HG02588 (cell line): ENCODE data around the gene ASAP3.
"Not testable (repeated sequence)": the region's sequence is repeated elsewhere in the genome, so short reads cannot be mapped to it uniquely, and the experiment has no call there.

Experiments used
- ATAC-seq: cut with Tn5 transposase; IDR thresholded peaks from one replicate; pipeline ENCODE4 v1.9.1; 2021; ENCODE audit warnings: mild to moderate bottlenecking, moderate library complexity; ENCODE audit not compliant: unreplicated experiment

ASAP3 gene

GRCh38 chr1:23400324-23401114 lies 83.5 kb downstream of the ASAP3 start:
- ATAC-seq: no peak

GRCh38 chr1:23399229-23399628 lies 84.8 kb downstream of the ASAP3 start:
- ATAC-seq: no peak

GRCh38 chr1:23397908-23398307 lies 86.1 kb downstream of the ASAP3 start:
- no peak for ATAC-seq

DNA sequence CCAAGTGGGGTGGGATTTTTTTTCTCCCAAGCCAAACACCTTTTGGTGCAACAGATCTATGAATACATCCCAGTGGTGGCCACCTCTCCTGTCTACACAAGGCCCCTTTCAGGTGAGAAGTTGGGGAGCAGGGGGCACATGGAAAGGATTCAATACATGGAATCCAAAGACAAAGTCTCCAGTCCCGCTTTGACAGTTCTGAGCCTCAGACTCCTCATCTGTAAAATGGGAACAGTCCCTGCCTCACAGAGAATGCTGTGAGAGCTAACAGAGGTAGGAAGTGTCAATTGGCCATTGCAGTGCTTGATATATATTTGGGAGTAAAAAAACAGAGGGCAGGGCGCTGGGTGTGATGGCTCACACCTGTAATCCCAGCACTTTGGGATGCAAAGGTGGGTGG lies 87.6 kb downstream of the ASAP3 start:
- ATAC-seq: no peak

DNA sequence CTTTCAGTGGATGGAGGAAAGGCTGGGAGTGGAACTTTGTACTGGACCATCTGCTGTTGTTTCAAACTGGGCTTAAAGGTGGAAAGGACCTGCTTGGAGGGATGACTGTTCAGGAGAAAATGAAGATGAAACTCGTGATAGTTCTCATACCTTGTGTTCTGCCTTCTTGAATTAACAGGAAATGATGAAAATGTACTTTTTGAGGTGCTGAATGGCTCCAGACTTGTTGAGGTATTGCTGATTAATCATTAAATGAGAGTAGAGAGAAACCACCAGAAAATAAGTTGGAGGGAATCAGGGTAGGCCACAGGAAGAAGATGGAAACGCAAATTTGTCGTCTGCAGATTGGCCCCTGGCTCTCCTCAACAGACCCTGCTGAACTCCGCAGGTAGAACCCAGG lies 88.1 kb downstream of the ASAP3 start:
- no peak for ATAC-seq

GRCh38 chr1:23395154-23395724 lies 88.7 kb downstream of the ASAP3 start:
- no peak for ATAC-seq

DNA sequence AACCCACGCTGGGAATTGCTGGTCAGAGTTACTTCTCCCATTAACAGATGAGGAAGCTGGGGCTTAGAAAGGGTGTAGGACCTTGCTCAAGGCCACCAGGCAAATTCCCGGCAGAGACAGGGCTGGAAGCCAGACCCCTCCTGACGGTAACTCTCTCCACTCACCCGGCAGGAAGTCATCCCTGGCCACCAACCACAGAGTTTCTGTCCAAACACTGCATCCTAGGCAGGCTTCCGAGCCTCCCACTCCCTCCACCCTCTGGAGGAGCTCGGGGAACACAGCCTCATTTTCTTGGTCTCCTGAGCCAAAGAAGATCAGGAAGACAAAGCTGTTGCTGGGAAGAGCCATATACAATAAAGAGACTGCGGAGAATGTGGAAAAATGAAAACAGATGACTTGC lies 89.3 kb downstream of the ASAP3 start:
- no peak for ATAC-seq

GRCh38 chr1:23394181-23394580 lies 89.8 kb downstream of the ASAP3 start:
- ATAC-seq: no peak

DNA sequence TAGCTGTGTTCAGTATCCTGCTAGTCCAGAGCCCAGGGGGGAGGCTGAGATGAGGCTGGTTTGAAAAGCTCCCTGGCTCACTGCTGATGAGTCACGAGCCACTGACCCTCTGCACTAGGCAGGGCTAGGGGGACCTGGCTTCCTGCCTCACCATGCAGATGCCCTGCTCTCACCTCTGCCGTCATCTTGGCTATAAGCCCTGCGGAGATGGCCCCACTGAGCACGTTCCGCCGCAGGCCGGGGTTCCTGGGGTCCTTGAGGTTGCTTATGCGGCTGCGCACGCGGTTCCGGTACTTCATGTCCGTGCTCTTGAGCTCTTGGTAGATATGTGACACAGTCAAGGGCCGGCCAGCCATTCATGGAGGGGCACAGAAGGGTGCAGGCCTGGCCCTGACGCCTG lies 90.3 kb downstream of the ASAP3 start:
- ATAC-seq: no peak

GRCh38 chr1:23392125-23392855 lies 91.7 kb downstream of the ASAP3 start:
- ATAC-seq: no peak

GRCh38 chr1:23389837-23390321 lies 94.1 kb downstream of the ASAP3 start:
- no peak for ATAC-seq

DNA sequence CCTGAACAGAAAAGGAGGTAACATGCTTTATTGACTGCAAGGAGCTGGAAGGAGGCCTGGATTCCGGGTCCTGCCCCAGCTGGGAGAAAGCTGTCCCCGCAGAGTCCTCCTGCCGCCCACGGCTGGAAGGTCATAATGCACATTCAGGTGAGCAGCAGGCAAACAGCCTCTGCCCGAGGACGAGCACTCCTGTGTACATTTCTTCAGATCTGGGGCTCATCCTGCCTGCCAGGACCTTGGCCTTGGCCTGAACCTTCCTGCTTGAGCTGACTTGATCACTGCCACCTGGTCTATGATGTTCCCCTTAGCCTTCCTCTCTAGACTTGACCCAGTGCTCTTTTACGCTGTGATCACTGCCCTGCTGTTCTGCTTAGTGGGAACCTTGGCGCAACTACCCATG lies 96.5 kb downstream of the ASAP3 start:
- no peak for ATAC-seq

- no peak for ATAC-seq
Measured at GRCh38 chr1:23385119-23385621, 98.8 kb downstream of the ASAP3 start.

DNA sequence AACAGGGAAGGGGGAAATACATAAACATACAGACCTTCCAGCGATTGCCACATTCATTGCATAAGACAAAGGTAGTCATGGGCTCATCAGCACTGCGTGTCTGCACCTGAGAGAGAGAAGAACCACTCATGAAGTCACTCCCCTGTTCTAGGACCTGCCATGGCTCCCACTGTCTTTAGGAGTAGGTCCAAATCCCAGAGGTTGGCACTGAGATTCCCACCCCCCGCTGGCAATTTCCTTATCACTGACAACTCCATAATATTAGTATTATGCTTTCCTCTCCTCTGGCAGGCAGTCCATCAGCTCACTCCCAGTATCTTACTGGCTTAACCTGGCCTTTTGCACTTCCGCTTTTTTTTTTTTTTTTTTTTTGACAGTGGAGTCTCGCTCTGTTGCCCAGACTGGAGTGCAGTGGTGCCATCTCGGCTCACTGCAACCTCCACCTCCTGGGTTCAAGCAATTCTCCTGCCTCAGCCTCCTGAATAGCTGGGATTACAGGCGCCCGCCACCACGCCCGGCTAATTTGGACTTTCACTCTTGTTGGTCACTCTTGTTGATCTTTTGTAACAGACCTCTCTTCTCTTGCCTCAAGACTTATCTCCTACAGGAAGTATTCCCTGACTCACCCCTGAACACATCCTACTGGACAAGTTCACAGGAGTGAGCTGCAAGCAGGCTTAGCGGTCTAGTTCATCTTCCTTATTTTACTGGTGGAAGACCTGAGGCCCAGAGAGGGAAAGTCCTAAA lies 99.5 kb downstream of the ASAP3 start:
- ATAC-seq: no peak

- no peak for ATAC-seq
Measured at GRCh38 chr1:23383577-23384311, 100.2 kb downstream of the ASAP3 start.

DNA sequence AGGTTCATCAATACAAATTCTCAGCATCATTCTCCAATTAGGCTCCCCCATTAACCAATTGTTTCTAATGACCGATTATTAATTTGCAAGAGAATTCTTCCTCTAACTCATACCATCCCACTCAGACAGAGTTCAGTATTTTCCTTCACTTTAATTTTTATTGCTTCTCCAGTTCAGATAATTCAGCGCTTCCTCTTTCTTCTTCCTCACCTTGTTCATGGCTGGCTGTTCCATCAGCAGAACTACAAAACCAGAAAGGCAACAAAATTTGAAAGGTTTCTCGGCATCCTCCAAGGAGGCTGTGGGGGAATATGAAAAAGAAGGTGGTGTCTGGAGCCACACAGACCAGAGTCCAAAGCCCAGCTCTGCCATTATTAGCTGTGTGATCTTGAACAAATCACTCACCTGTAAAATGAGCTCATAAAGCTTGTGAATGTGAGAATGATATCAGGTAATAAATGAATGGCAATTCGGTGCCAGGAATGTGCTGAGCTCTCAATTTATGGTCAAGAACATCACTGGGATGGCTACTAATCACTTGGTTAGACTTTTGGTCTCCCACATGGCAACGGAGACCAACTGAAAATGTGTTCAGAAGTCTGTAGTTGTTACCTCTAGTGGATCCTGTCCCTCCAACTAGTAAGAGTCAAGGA lies 102.6 kb downstream of the ASAP3 start:
- ATAC-seq: no peak

GRCh38 chr1:23380719-23381118 lies 103.3 kb downstream of the ASAP3 start:
- no peak for ATAC-seq

DNA sequence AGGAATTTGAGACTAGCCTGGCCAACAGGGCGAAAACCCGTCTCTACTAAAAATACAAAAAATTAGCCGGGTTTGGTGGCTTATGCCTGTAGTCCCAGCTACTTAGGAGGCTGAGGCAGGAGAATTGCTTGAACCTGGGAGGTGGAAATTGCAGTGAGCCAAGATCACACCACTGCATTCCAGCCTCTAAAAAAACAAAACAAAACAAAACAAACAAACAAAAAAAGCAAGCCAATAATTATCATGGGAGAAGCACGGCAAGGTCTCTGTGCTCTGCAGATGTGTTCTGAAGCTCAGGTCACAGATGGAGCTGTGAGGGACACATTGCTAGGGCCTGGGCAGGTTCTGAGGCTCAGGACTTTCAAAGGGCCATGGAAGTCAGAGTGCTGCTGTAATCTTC lies 103.7 kb downstream of the ASAP3 start:
- ATAC-seq: not testable (repeated sequence)
